ENCODE results near the gene KDM4B. TPM values are rescaled to one million over a fixed set of nuclear protein-coding genes. Genes with fewer than 3 reads are reported as not detected.

Gene KDM4B
- total and polyA plus RNA-seq, 2 of the 8 experiments (the other 6 are each of a cell fraction or from before 2014, with no cell fraction given): 12.0 to 31.9 TPM

DNA sequence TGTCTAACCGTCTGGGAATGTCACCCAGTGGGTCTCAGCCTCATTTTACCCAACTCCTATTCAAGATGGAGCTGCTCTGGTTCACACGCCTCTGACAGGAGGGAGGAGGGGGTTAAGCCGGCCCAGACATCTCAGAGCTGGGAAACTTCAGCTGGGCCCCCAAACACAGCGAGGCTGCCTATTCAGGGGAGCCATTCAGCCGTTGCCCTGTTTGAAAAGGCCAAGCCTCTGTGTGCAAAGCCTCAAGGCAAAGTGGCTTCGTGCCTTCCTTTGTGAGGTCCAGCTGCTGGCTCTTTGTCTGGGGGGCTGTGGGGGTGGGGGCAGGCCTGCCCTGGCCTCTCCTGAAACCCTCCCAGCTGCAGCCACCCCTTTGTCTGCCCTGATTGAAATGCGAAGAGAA, 224.3 kb downstream of the KDM4B start:
- H3K4me2 ChIP-seq (ENCODE audit: insufficient read depth in 1 of 2, low read depth in 2 of 2, low read length in 2 of 2): peak overlapping the region; percentile 29 to 56; a peak in 3 of 4 replicates
- DNase-seq (ENCODE audit: low read depth in 1 of 2, low spot score in 2 of 2): peak; percentile 54 to 60
- peak overlapping the region; percentile 80 for H3K27ac ChIP-seq (ENCODE audit: low read depth, low read length)
- 0 out of 7 replicates have a peak overlapping the region, but pooled peaks of 2 of the 4 experiments have one; percentile 4 to 20 for H3K9ac ChIP-seq (replicated peaks in 1 of 4; ENCODE audit: extremely low read depth in 1 of 4, low read depth in 3 of 4, low read length in 3 of 4)
- no peak overlapping the region for H3K23ac ChIP-seq (ENCODE audit: insufficient read length)
- no peaks in the 10 kb centered on the region for H3K36me3 ChIP-seq (ENCODE audit: control insufficient read depth in 2 of 4, insufficient read depth in 4 of 4, low read length in 3 of 4)
- no peak overlapping the region for H2BK15ac ChIP-seq (ENCODE audit: low read length)
- peak overlapping the region; percentile 80; the same call in 1 of the 2 replicates for H2BK20ac ChIP-seq (ENCODE audit: low read length)
- H3K27me3 ChIP-seq (replicated peaks in 1 of 4; ENCODE audit: control insufficient read depth in 3 of 4, extremely low read depth in 1 of 4, insufficient read depth in 3 of 4, low read length in 3 of 4): no peaks in the 10 kb centered on the region; a peak in 1 of 7 replicates
- no peaks in the 10 kb centered on the region for H3K23me2 ChIP-seq (ENCODE audit: low read depth, low read length)
- FAIRE-seq: no peak
- H4K91ac ChIP-seq (replicated peaks; ENCODE audit: insufficient read length, low read length): peak overlapping the region; percentile 44
- peaks cover 0 to 16% (median 7%) of the 10 kb centered on the region in 4 experiments; a peak in 5 of 7 replicates for H3K4me1 ChIP-seq (replicated peaks in 1 of 4; ENCODE audit: control insufficient read depth in 3 of 4, insufficient read depth in 4 of 4, low read length in 3 of 4)
- 28% methylated on average over 7 of the region's 7 CpGs; no CpG with 5 or more reads in 1 of the 2 experiments for WGBS, 2 experiments (ENCODE audit: extremely low coverage in 1 of 2, insufficient coverage in 1 of 2, insufficient read length in 1 of 2, insufficient replicate concordance in 2 of 2, low coverage in 1 of 2, low lambda C conversion rate in 2 of 2, missing lambda C conversion rate in 1 of 2)
- POLR2A ChIA-PET (ENCODE audit: partially characterized antibody): interaction anchor here (0.6 to 2.1 kb wide), 11 partner anchors 10 to 406 kb away, joined by 3 to 5 read pairs (median 3); no protein-coding TSS in a partner anchor
- H4K8ac ChIP-seq (ENCODE audit: extremely low read depth, insufficient read depth, low read length): no peak overlapping the region; the same call in 1 of the 2 replicates
- no peak overlapping the region for H3K14ac ChIP-seq (ENCODE audit: insufficient read length)
- no peak overlapping the region for H3K56ac ChIP-seq (replicated peaks; ENCODE audit: insufficient read length, low read depth, low read length)
- H3K79me1 ChIP-seq (ENCODE audit: low read depth, low read length): no peaks in the 10 kb centered on the region
- peak overlapping the region in 1 of 4 experiments; percentile 13; a peak in 1 of 8 replicates for H3K4me3 ChIP-seq (ENCODE audit: extremely low read depth in 1 of 4, insufficient read depth in 2 of 4, low read depth in 3 of 4, low read length in 4 of 4)
- H2BK12ac ChIP-seq (ENCODE audit: low read depth, low read length): 0 out of 2 replicates have a peak overlapping the region, but pooled peaks have one; percentile 50
- CTCF ChIA-PET (ENCODE audit: partially characterized antibody): interaction anchor here (0.8 to 2.1 kb wide), 7 partner anchors 16 to 384 kb away, joined by 3 to 8 read pairs (median 4); no protein-coding TSS in a partner anchor
- no peaks in the 10 kb centered on the region for H3K79me2 ChIP-seq (ENCODE audit: control insufficient read depth in 1 of 2, insufficient read depth in 2 of 2, low read length in 2 of 2)
- no peak overlapping the region for H2AFZ ChIP-seq (ENCODE audit: low read length)
- no peaks in the 10 kb centered on the region for H4K20me1 ChIP-seq (replicated peaks in 1 of 2; ENCODE audit: control insufficient read depth in 1 of 2, insufficient read depth in 2 of 2, low read length in 2 of 2)
- H3K9me3 ChIP-seq (ENCODE audit: insufficient read depth in 2 of 2, low read depth in 1 of 2, low read length in 1 of 2): no peaks in the 10 kb centered on the region
- peak overlapping the region; percentile 71 for H2BK120ac ChIP-seq (replicated peaks; ENCODE audit: low read depth, low read length)
- H2AK5ac ChIP-seq (ENCODE audit: low read depth, low read length): no peak overlapping the region
- H3K4ac ChIP-seq (replicated peaks; ENCODE audit: insufficient read length, low read depth, low read length): peak overlapping the region; percentile 44
- peak overlapping the region; percentile 92 for H2BK5ac ChIP-seq (ENCODE audit: low read depth, low read length)
- H3K18ac ChIP-seq (ENCODE audit: extremely low read depth, low read length): peak overlapping the region; percentile 83; the same call in 1 of the 2 replicates
- H4K5ac ChIP-seq (ENCODE audit: insufficient read length, low read depth, low read length): peak overlapping the region; percentile 50
- TF ChIP-seq FOSL1 (IDR thresholded peaks at IDR 0.05; ENCODE audit: insufficient read depth, low read depth, low read length) (no peak), RXRA (IDR thresholded peaks at IDR 0.05; ENCODE audit: insufficient read depth, low read depth, low read length) (no peak), TAF7 (optimal IDR thresholded peaks at IDR 0.05; ENCODE audit: borderline replicate concordance, low read depth, low read length) (peak; percentile 0), SP1 (IDR thresholded peaks at IDR 0.05; ENCODE audit: low read depth, low read length) (peak; percentile 49; the same call in 1 of the 2 replicates), POLR2A (IDR thresholded peaks at IDR 0.05; ENCODE audit: control extremely low read depth in 1 of 2, low read depth in 2 of 2, low read length in 2 of 2) (peak in 1 of 2 experiments; percentile 62; a peak in 2 of 3 replicates), SIX5 (IDR thresholded peaks at IDR 0.05; ENCODE audit: low read depth, low read length) (no peak), KDM4A (IDR thresholded peaks at IDR 0.05; ENCODE audit: low read depth, low read length, severe bottlenecking) (no peak), CHD2 (IDR thresholded peaks at IDR 0.05; ENCODE audit: low read length) (no peak), KDM1A (IDR thresholded peaks at IDR 0.05; ENCODE audit: borderline replicate concordance, low read length) (peak; percentile 45; the same call in 1 of the 2 replicates)
- TF ChIP-seq, protein P1, sequence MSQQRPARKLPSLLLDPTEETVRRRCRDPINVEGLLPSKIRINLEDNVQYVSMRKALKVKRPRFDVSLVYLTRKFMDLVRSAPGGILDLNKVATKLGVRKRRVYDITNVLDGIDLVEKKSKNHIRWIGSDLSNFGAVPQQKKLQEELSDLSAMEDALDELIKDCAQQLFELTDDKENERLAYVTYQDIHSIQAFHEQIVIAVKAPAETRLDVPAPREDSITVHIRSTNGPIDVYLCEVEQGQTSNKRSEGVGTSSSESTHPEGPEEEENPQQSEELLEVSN (IDR thresholded peaks at IDR 0.05): 0 out of 2 replicates have a peak, but pooled peaks have one; percentile 29
